ENCODE results near the gene VASN. TPM values are rescaled to one million over a fixed set of nuclear protein-coding genes. Genes with fewer than 3 reads are reported as not detected.

Gene VASN
- total and polyA plus RNA-seq, 10 of the 15 experiments (the other 5 are each of a cell fraction or from before 2014, with no cell fraction given), result 0.02 to 0.19 (median 0.14) TPM; not detected in 6

- Histone ChIP-seq H3K27ac (ENCODE audit: control insufficient read depth, insufficient read depth) (no peak overlapping the region), H3K4me3 (no peak overlapping the region), H3K27me3 (replicated peaks in 1 of 2; ENCODE audit: control insufficient read depth in 2 of 2, insufficient read depth in 2 of 2, low read length in 1 of 2) (no peaks in the 10 kb centered on the region), H3K4me2 (ENCODE audit: control insufficient read depth, insufficient read depth) (no peak overlapping the region), H3K9ac (ENCODE audit: control insufficient read depth, insufficient read depth, low read length) (no peak overlapping the region), H3K36me3 (ENCODE audit: control insufficient read depth in 2 of 2, insufficient read depth in 2 of 2, low read length in 1 of 2) (peaks cover 0 to 30% of the 10 kb centered on the region in 2 experiments; a peak in 2 of 4 replicates), H4K20me1 (ENCODE audit: control insufficient read depth, insufficient read depth) (no peaks in the 10 kb centered on the region), H2AFZ (ENCODE audit: control insufficient read depth, low read depth, low read length) (no peak overlapping the region), H3K79me2 (ENCODE audit: control insufficient read depth, insufficient read depth, low read length) (no peaks in the 10 kb centered on the region), H3K9me3 (replicated peaks; ENCODE audit: control insufficient read depth, insufficient read depth, low read length) (no peaks in the 10 kb centered on the region), H3K4me1 (ENCODE audit: control insufficient read depth, insufficient read depth, low read length) (peaks cover 7% of the 10 kb centered on the region)
- no peak for ATAC-seq
- ChIA-PET POLR2A (interaction anchor here (0.7 kb wide), 1 partner anchor 1478 kb away, joined by 6 read pairs; no protein-coding TSS in a partner anchor), CTCF (no interaction called here), RAD21 (ENCODE audit: unreplicated experiment) (interaction anchor here (1.1 kb wide), 1 partner anchor 36 kb away, joined by 4 read pairs; no protein-coding TSS in a partner anchor), SMC1A (ENCODE audit: uncharacterized antibody, unreplicated experiment) (no interaction called here)
- BruUV-seq (replicated peaks), result no TSS peak
- intact Hi-C loops (cut with micrococcal nuclease; ENCODE audit: unreplicated experiment), result no loop called here
- WGBS (ENCODE audit: insufficient coverage, insufficient replicate concordance, low lambda C conversion rate, missing lambda C conversion rate), result 95% methylated on average over 13 of the region's 13 CpGs
- no peak for DNase-seq (ENCODE audit: low read depth, low spot score)
- in situ Hi-C loops (cut with MboI), result no loop called here
- no peak for FAIRE-seq
- TF ChIP-seq BMI1 (IDR thresholded peaks at IDR 0.05; ENCODE audit: borderline replicate concordance) (no peak), ZNF24 (IDR thresholded peaks at IDR 0.05) (no peak), NFXL1 (IDR thresholded peaks at IDR 0.05; ENCODE audit: borderline replicate concordance) (no peak), REST (IDR thresholded peaks at IDR 0.05; ENCODE audit: low read depth, low read length) (no peak), IKZF2 (IDR thresholded peaks at IDR 0.05) (no peak), CHD1 (IDR thresholded peaks at IDR 0.05; ENCODE audit: low read depth, low read length) (no peak), MEF2A (IDR thresholded peaks at IDR 0.05; ENCODE audit: insufficient read depth, low read depth, low read length) (no peak), YY1 (IDR thresholded peaks at IDR 0.05; ENCODE audit: low read depth, low read length) (no peak)
- TF ChIP-seq, protein P1, sequence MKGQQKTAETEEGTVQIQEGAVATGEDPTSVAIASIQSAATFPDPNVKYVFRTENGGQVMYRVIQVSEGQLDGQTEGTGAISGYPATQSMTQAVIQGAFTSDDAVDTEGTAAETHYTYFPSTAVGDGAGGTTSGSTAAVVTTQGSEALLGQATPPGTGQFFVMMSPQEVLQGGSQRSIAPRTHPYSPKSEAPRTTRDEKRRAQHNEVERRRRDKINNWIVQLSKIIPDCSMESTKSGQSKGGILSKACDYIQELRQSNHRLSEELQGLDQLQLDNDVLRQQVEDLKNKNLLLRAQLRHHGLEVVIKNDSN (IDR thresholded peaks at IDR 0.05; ENCODE audit: borderline replicate concordance, extremely low read length, insufficient read depth, low read depth, low read length), result no peak
- TF ChIP-seq, protein P2, sequence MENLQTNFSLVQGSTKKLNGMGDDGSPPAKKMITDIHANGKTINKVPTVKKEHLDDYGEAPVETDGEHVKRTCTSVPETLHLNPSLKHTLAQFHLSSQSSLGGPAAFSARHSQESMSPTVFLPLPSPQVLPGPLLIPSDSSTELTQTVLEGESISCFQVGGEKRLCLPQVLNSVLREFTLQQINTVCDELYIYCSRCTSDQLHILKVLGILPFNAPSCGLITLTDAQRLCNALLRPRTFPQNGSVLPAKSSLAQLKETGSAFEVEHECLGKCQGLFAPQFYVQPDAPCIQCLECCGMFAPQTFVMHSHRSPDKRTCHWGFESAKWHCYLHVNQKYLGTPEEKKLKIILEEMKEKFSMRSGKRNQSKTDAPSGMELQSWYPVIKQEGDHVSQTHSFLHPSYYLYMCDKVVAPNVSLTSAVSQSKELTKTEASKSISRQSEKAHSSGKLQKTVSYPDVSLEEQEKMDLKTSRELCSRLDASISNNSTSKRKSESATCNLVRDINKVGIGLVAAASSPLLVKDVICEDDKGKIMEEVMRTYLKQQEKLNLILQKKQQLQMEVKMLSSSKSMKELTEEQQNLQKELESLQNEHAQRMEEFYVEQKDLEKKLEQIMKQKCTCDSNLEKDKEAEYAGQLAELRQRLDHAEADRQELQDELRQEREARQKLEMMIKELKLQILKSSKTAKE (IDR thresholded peaks at IDR 0.05; ENCODE audit: low read depth, poor library complexity, severe bottlenecking), result no peak
- TF ChIP-seq, protein P3, sequence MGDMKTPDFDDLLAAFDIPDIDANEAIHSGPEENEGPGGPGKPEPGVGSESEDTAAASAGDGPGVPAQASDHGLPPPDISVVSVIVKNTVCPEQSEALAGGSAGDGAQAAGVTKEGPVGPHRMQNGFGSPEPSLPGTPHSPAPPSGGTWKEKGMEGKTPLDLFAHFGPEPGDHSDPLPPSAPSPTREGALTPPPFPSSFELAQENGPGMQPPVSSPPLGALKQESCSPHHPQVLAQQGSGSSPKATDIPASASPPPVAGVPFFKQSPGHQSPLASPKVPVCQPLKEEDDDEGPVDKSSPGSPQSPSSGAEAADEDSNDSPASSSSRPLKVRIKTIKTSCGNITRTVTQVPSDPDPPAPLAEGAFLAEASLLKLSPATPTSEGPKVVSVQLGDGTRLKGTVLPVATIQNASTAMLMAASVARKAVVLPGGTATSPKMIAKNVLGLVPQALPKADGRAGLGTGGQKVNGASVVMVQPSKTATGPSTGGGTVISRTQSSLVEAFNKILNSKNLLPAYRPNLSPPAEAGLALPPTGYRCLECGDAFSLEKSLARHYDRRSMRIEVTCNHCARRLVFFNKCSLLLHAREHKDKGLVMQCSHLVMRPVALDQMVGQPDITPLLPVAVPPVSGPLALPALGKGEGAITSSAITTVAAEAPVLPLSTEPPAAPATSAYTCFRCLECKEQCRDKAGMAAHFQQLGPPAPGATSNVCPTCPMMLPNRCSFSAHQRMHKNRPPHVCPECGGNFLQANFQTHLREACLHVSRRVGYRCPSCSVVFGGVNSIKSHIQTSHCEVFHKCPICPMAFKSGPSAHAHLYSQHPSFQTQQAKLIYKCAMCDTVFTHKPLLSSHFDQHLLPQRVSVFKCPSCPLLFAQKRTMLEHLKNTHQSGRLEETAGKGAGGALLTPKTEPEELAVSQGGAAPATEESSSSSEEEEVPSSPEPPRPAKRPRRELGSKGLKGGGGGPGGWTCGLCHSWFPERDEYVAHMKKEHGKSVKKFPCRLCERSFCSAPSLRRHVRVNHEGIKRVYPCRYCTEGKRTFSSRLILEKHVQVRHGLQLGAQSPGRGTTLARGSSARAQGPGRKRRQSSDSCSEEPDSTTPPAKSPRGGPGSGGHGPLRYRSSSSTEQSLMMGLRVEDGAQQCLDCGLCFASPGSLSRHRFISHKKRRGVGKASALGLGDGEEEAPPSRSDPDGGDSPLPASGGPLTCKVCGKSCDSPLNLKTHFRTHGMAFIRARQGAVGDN (IDR thresholded peaks at IDR 0.05), result no peak
These were observed 5.6 kb upstream of the VASN start for GRCh38 chr16:4366016-4366415.

All from GM12878 (cell line).